ENCODE results near the gene USP35.

The USP35 gene

DNA sequence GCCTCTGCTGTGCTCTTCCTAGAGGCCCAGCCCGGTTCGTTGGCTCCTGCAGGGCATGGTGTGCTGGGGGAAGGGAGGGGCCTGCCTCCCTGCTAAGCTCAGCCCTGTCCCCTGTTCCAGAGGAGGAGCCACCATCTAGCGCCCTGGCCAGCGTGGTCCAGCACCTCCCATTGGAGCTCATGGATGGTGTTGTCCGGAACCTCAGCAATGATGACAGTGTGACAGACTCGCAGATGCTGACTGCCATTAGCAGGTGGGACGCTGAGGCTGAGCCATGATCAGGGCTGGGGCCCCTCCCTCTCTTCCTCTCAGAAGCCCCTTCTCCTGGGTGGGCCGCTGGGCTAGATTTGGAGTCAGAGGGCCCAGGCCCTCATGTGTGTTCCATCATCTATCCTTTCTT lies 9.1 kb downstream of the USP35 start:
- no peak for DNase-seq

DNA sequence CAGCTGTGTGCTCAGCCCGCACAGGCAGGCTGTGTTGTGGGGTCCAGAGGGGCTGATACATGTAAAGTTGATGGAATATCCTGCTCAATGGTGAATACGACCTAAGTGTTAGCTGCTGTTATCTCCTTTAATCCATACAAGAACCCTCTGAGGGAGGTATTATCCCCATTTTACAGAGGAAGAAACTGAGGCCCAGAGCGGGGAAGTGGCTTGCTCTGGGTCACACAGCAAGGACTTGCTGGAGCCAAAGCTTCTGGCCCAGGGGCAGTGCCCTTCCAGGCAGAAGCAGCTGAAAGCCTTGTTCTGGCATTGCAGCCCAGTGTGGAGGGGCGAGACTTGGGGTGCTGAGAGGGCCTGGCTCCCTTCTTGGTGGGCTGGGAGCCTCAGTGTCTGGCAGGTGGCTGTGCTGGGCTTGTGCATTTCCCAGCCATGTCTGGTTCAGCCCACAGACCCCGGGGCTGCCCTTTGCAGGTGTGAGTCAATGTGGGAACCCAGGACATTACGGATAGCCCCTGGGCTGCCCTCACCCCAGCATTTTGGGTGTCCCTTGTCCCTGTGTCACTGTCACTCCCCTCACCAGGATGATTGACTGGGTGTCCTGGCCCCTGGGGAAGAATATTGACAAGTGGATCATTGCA lies 10.4 kb downstream of the USP35 start:
- DNase-seq: no peak

DNA sequence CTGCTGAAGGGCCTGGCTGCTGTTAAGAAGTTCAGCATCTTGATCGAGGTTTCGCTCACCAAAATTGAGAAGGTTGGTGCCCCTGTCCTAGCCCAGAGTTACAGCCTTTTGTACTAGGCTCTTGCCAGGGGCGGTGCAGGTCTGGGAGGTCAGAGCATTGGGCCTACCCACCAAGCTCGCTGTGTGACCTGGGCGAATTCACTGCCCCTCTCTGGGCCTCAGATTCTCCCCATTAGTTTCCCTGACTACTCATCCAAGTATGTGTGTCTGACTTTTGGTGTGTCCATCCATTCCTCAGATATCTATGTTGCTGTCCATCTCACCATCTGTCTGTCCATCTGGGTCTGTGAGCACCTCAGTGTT lies 10.9 kb downstream of the USP35 start:
- no peak for DNase-seq

DNA sequence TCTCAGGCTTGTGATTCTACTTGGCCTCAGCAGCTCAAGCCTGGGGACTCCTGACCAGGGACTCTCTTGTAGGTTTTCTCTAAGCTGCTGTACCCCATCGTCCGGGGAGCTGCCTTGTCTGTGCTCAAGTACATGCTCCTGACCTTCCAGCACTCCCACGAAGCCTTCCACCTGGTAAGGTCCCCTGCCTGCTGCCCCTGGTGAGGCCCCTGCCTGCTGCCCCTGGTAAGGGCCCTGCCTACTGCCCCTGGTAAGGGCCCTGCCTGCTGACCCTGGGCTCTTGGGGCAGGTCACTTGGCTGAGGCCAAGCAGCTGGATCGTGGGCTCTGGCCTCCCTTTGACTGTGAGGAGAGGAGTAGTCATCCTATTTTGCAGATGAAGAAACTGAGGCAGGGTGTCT lies 11.3 kb downstream of the USP35 start:
- no peak for DNase-seq

DNA sequence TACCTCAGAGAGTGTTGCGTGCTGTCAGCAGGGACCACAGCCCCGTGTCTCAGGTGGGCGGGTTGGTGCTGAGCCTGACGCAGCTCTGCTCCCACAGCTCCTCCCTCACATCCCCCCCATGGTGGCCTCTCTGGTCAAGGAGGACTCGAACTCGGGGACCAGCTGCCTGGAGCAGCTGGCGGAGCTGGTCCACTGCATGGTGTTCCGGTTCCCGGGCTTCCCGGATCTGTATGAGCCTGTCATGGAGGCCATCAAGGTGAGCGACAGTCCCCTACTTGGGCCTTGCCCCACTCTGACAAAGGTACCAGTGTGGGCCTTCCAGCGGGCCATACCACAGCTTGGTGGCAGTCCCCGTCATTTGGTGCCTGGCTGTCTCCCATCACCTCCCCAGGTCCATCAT lies 11.8 kb downstream of the USP35 start:
- no peak for DNase-seq

DNA sequence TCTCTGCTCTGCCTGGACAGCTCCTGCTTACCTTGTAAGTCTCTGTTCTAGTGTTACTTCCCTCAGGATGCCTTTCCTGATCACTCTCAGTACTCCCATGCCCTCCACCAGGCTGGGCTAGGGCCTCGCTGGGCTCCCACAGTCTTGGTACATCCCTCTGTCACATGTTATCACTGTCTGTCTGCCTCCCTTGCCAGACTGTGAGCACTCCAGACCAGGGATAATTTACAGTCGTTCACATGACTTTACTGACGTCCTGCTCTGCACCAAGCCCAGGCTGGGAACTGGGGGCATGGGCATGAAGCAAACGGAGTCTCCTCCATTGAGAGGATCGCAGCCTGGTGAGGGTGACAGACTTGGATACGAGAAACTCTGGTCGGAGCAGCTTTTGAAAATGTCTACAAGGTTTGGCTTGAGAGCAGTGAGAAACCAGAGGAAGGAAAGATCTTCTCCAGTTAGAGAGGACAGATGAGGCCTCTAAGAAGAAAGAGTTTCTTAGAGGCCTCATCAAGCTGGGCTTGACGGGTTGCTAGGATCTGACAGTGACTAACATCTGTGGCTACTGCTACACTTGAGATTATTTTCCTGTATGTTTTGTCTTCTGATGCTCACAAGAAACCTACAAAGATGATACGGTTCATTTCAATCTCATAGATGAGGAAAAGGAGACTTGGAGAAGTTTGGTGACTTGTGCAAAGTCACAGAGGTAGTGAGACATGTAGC lies 12.5 kb downstream of the USP35 start:
- DNase-seq: no peak

DNA sequence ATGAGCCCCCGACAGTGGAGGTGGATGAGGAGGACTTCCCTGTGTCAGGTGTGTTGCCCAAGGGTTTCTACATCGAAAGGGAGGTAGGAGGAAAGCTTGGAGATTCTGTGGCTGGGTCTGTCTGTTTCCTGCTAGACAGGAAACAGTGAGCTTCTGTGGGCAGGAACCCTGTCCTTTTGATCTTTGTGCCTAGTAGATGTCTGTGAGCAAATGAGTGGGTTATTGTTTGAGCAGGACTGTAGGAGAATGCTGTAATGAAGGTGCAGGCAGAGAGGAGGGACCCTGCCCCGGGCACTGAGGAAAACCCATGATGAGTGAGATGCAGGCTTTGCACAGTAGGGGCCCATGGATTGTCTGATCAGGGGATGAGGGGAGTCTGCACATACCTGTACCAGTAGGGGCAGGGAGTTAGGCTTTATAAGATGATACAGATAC lies 14.0 kb downstream of the USP35 start:
- DNase-seq: peak; percentile 69

DNA sequence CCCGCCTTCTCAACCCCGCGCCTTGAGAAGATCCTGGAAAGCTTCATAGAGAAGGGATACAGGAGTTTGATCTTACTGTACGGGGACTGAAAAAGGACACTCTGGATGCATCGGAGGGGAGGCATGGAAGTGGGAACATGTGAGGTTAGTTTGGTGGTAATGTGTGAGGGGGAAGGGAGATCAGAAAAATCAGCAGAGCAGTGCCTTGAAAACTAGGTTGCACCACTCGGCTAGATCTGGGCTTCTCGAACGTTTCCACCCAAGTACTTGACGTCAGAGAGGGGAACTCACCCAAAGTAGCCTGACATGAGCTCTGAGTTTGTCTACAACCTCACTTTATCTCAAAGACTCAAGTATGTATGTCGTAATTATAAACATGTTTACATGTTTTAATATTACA lies 14.5 kb downstream of the USP35 start:
- DNase-seq: peak; percentile 78

DNA sequence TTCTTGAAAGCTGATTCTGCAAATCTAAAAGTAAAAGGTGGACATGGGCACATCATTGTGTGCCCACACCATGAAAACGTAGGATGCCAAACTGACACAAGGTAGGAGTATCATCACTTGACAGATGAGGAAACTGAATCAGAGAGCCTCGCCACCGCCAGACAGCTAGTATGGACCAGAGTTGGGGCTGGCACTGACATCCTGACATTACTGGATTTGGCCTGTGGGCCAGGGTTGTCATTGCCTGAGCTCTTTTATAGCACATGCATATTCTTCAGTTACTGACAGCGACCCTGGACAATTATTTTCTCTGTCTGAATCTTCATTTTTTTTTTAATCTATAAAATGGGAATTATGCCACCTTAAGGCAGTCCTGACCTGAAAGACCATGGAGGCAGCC lies 16.5 kb downstream of the USP35 start:
- DNase-seq: no peak

DNA sequence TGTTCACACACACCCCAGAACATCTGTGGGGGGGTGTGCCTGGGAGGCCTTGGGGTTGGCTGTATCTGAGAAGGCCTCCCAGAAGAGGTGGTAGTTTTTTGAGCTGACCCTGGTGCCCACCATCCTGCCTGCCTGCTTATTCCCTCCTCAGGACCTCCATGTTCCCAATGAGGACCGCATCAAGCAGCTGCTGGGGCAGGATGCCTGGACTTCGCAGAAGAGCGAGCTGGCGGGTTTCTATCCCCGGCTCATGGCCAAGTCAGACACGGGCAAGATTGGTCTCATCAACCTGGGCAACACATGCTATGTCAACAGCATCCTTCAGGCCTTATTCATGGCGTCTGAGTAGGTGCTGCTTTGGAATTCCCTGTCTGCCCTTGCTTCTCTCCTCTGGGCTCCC lies 17.0 kb downstream of the USP35 start:
- DNase-seq: no peak

DNA sequence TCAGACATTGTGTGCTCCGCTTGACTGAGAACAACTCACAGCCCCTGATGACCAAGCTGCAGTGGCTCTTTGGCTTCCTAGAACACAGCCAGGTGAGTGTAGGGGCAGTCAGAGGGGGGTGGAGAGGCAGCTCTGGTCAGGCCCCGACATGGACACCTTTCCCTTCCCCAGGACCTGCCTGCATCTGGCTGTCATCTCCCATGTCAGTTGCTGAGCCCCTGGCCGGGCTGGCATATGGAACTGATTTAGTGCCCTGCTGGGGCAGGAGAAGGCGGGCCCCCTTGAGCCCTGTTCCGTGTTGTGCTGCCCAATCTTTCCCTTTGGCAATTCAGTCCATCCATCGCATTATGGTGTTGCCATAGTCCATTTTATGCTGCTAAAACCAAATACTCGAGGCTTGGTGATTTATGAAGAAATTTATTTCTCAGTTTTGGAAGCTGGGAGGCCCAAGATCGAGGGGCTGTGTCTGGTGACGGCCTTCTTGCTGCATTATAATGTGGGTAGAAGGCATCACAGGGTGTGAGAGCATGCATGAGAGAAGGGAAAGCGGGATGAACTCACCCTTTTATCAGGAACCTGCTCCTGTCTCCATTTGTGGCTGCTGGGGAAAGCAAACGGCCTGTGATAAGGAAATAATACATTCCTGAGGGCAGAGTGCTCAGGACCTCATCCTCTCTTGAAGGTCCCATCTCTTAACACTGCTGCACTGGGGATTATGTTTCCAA lies 19.0 kb downstream of the USP35 start:
- DNase-seq: no peak

DNA sequence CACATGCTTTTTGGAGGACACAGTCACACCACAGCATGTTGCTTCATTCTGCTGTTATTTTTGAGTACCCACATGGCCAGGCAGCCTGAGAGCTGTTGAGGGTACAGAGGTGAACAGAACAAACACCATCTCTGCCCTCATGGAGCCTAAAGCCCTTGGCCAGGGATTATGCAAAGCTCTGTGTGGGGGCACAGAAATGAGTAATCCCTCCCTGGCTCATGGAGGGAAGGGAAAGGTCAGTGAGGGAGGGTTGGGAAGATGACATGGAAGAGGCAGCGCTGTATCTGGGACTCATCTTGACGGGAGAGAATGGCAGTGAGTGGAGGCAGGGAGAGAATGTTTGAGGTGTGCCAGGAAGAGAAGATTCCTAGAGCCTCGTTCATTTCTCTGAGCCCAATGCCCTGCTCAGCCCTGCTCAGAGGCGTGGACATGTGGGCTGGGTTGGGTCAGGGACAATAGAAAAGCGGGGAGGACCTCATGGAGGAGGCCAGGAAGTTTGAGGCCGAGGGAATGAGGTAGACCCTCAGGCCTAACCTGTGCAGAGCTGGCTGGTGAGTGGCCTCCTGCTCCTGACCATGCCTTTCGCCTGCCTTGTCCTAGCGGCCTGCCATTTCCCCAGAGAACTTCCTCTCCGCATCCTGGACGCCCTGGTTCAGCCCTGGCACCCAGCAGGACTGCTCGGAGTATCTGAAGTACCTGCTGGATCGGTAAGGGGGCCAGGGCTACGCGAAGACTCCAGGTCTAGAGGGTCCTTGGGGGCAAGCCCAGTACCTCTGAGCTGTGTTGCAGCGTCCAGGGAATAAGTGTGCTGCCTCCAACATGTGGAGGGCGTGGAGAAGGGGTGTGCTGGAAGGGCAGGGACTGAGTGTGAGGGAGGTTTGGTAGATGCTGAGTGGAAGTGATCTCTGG lies 19.8 kb downstream of the USP35 start:
- DNase-seq: no peak

DNA sequence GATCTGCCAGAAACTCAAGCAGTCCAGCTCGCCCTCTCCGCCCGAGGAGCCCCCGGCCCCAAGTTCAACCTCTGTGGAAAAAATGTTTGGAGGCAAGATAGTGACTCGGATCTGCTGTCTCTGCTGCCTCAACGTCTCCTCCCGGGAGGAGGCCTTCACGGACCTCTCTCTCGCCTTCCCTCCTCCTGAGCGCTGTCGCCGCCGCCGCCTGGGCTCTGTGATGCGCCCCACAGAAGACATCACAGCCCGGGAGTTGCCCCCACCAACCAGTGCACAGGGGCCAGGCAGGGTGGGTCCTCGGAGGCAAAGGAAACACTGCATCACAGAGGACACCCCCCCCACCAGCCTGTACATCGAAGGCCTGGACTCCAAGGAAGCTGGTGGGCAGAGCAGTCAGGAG lies 20.8 kb downstream of the USP35 start:
- DNase-seq: no peak

DNA sequence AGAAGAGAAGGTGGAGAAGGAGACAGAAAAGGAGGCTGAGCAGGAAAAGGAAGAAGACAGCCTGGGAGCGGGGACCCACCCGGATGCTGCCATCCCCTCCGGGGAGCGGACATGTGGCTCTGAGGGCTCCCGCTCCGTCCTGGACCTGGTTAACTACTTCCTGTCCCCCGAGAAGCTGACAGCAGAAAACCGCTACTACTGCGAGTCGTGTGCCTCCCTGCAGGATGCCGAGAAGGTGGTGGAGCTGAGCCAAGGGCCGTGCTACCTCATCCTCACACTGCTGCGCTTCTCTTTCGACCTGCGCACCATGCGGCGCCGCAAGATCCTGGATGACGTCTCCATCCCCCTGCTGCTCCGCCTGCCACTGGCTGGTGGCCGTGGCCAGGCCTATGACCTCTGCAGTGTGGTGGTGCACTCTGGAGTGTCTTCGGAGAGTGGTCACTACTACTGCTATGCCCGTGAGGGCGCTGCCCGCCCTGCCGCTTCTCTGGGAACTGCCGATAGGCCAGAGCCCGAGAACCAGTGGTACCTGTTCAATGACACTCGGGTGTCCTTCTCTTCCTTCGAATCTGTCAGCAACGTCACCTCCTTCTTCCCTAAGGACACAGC lies 21.4 kb downstream of the USP35 start:
- DNase-seq: no peak

DNA sequence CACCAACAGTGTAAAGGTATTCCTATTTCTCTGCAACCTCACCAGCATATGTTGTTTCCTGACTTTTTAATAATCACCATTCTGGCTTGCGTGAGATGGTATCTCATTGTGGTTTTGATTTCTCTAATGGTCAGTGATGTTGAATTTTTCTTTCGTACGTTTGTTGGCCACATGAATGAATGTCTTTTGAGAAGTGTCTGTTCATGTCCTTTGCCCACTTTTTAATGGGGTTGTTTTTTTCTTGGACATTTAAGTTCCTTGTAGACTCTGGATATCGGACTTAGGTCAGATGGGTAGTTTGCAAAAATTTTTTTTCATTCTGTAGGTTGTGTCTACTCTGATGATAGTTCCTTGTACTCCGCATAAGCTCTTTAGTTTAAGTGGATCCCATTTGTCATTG lies 22.8 kb downstream of the USP35 start:
- DNase-seq: no peak

DNA sequence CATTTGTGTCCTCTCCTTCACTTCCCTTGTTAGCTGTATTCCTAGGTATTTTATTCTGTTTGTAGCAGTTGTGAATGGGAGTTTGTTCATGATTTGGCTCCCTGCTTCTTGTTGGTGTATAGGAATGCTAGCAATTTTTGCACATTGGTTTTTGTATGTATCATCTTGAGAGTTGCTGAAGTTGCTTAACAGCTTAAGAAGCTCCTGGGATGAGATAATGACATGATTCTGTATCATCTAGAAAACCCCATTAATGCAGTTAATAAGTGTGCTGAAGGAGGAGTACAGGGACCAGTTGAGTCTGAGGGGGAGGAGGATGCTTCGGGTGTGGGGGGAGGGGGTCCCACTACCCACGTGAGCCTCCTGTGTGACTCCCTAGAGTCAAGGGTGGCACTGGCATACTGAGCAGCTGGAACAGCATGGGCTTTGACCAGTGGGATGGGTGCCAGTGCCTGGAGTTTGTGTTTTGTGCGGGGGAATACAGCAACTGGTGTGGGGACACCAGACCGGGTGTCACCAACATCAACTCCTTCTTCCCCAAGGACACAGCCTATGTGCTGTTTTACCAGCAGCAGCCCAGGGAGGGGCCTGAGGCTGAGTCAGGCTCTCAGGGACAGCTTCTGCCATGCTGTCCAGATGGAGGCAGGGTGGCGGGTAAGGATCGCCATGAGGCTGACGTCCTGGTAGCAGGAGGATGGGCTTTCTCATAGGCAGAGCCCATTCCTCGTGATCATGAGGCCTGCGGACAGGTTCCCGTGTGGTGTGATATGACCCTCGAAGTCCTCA lies 24.1 kb downstream of the USP35 start:
- no peak for DNase-seq

DNA sequence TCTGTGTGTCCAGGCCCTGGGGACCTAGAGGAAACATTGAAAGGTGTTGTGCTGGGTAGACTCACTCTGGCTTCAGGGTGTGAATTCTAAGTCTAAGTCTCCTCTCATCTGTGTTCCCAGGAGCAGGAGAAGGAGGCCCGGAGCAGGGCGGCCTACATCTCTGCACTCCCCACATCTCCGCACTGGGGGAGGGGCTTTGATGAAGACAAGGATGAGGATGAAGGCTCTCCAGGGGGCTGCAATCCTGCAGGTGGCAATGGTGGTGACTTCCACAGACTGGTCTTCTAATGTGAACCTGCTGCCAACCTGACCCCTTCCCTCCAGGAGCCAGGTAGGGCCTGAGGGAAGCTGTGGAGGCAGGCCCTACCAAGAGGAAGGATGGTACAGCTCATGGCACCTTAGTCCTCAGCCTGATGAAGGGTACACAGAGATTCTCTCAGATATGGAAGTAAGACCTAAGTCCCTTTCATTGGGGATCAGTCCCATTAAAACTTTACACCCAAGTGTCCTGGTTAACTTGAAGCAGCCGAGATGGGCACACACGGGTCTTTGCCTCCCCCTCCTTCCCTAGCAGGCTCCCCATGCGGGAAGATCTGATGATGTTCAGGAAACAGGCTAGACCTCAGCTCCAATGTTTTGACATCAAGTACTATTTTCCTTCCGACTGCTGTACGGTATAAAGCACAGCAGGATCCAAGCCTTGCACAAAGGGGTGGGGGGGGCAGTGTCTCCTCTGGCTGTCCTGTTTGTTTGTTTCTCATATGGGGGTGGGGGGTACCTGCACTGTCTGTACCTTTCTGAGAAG lies 25.0 kb downstream of the USP35 start:
- no peak for DNase-seq

DNA sequence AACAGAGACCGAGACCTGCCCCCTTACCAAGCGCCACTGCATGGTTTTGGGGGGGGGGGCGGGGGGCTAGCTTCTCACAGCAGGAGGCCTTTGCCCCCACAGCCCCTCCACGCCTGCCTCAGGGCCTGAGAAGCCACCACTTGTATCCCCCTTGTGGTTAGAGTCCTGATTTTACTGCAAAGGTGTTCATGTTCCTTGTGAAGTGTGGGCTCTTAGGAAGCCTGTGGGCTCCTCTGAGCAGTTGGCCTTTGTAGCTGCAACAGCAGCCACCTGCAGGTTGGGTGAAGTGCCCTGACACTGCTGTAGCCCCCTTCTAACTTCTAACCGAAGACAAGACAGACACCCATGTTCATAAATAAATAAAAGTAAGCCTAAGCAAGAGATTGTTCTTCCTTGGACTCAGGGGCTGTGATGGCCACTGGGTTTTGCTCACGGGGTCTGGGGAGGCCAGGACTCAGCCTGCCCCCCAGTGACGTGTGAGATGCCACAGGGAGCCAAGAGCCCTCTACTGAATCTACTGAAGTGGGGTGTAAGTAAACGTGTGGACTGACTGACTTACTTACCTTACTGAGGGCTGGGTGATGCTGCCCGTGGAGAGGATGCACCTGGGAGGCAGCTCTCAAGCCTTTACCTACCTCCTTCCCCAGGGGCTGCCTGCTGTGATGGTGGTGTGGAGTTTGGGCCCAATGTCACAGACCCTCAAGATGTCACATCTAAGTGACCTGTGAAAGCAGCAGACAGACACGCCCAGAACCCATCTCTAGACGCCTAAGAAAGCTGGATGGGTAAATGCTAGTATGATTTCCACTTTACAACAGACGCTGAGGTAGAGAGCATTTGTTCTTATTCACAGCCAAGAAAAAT lies 25.8 kb downstream of the USP35 start:
- no peak for DNase-seq

DNA sequence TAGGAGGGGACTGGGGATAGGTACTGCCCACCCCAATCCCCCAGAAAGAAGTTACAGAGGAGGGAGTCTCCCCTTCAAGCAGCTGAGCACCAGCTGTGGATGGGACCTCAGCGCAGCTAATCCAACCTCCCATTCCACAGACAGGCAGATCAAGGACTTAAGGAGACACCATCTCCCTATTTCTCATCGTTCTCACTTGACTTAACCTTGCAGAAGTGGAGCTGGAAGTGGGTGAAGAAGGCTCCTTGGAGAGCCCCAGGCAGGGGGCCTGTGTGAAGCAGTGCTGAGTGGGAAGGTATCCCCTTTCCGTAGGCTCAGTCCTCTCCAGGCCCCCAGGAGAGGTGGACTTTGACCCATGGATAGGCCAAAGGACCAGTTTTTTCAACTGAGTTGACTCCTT lies 27.3 kb downstream of the USP35 start:
- no peak for DNase-seq

All from CD4-positive, alpha-beta T cell treated with Interferon gamma for 1 hour (primary cell).